Fibroblast of skin of left biceps (primary cell): ENCODE data around the gene RCBTB2.

Source experiments
- DNase-seq, 2 experiments: peaks; one replicate each; pipeline ENCODE4 v3.0.0-alpha.2; 2013; ENCODE audit warnings: low read depth in 2 of 2

RCBTB2 gene

DNA sequence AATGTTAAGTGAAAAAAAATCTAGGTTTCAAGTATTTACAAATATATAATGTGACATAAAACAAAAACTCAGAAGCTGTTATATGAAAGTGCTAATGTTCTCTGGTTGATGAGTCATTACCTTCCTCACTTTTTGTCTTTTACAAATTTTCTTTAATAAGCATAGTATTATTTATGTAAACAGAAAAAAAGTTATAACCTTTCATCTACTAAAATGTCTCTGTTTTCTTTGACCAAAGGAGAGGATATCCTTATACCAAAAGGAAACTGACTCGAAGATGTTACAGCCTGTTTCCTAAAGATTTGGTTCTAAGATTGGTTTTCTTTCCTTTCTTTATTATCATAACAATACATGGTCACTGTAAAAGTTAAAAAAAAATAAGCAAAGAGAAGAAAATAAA, 38.0 kb downstream of the RCBTB2 start:
- no peak for DNase-seq

DNA sequence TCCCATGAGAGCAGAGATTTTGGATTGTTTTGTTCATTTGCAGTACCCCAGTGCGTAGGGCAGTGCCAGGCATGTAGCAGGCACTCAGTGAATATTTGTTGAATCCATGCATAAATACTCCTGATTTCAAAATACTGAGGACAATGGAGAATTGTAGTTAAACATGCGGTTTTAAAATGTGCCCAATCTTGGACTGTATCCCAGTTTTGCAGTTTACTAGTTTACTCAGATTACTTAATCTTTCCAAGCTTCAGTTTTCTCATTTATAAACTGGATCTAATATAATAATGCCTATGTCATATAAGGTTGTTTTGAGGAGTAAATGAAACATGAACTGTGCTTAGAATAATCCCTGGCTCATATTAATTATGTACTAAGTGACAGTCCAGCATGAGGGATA, 39.0 kb downstream of the RCBTB2 start:
- DNase-seq = no peak

DNA sequence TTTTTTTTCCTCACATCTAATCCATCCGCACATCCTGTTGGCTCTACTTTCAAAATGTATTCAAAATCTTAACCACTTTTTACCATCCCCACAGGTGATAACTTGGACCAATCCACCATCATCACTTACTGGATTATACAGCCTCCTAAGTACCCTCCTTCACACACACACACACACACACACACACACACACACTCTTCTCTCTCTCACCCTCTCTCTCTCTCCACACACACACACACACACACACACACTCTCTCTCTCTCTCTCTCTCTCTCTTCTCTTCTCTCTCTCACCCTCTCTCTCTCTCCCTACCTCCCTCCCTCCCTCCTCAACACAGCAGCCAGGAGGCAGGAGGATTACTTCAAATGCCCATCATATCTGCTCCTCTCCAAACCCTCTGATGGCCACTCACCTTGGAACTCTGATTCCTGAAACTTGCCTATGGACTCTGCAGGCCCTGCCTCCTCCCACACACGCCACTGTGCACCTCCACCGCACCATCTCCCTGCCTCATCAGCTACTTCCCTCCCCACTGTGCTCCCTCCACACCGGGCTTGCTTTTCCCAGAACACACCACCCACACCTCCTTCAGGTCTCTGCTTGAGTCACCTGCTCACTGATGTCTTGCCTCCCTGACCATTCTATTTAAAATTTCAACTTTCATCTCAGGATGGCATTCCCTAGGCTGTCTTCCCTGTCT, 39.7 kb downstream of the RCBTB2 start:
- no peak for DNase-seq

DNA sequence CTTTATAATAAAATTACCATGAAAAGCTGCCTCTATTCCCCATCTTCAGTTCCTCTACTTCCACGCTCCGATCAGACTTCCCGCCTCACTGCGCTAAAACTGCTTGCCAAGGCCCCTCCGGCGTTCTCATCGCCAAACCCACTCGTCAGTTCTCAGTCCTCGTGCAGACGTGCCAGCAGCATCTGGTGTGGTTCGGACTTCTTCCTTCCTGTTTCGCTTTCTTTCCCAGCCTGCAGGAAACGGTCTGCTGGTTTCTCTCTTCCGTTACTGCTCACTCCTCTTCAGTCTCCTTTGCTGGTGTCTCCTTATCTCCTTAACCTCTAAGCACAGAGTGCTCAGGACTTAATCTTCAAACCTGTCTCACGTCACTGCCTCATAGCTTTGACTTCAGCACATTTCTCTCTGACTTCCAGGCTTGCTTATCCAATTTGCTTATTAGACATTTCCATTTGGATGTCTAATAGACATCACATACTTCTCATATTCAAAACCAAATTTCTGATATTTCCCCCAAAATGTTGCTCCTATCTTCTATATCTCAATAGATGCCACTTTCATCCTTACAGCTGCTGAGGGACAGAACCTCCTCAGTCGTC, 40.3 kb downstream of the RCBTB2 start:
- DNase-seq = no peak

DNA sequence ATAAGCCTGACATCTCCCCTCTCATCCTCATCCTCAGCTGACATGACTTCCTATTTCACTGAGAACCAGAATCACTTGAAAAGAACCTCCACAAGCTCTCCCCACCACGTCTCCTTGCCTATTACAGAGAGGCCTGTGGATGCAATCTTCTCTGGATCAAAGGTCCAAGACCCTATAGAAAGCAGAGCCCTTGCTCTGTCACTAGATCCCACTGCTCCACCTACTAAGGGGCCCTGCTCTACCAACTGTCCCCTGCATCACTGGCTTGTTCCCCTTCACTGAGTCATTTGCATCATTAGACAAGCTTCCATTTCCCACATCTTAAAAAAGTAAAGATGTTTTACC, 40.8 kb downstream of the RCBTB2 start:
- DNase-seq = no peak

DNA sequence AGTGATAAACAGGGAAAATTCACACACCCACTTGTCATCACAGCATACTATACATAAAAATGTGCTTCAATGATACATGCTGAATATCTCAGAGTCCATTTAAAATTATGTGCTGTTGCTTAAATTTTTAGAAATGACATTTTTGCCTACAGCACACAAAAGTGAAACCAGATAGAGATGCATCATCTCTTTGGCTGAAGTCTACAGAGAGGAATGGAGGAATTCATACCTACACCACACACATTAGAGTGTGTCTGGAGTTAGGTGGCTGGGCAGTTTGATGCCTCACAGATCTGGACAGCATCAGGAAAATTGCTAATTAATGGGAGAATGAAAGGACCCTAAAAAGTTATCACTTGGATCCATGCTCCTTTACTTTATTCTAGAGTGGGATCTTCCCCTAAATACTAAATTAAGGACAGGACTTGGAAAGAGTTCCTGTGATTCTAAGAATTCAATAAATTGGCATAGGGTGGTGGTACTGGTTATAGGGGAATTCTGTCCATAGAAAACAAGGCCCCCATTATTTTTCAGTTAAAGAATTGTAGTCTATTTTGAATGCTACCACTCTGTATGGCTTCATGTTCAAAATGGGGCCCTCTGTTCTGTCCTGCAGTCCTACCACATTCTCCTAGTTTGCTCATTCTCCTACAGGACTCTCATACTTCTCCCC, 41.3 kb downstream of the RCBTB2 start:
- DNase-seq = no peak

DNA sequence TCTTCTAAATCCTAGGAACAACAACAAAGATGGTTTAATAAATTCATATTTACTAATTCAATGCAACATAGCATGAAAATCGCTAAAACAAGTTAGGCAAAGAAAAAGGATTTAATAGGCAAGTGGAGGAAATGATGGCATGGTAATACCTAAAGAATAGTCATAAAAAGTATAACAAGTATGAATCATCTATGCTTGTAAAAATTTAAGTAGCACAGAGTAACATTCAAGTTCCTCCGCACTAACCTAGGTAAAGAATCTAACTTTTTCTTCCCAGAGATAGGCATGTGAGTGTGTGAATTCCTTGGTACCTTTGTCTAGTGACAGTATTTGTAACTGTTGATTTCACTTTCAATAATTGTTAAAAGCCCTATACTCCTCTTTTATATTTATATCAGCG, 42.6 kb downstream of the RCBTB2 start:
- DNase-seq = no peak

DNA sequence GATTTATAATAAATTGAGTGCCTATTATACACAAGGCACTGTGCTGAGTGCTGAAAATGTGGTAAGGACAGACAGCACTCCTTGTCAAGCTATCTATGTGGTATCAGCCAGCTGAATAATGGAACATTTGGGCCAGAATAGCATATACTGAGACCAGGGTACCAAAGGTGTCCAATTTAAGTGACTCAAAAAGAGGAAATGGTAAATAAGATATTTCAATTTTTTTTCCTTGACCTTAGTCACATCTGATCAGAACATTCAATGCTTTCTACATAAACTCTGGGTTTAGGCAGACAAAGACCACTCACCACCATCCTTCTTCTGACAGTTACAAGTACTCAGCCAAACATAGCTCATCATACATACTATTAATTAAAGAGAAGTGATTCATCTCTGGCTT, 43.2 kb downstream of the RCBTB2 start:
- DNase-seq = no peak

DNA sequence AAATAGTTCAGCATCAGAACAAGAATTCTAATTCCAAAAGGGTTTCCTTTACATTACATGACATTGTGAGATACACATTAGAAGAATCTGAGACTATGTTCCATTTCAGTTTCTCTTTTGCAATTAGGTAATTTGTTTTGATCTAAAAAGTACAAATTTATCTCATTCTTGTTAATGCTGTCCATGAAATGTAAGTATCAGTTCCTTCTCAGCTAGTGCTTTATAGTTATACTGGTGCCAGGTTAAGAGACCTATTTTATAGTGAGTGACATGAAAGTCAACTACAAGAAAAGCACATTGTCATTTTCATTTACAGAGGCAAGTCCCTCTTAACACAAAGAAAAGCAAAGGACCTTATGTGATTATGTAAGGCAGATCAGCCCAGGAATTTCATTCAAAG, 43.9 kb downstream of the RCBTB2 start:
- DNase-seq = no peak

DNA sequence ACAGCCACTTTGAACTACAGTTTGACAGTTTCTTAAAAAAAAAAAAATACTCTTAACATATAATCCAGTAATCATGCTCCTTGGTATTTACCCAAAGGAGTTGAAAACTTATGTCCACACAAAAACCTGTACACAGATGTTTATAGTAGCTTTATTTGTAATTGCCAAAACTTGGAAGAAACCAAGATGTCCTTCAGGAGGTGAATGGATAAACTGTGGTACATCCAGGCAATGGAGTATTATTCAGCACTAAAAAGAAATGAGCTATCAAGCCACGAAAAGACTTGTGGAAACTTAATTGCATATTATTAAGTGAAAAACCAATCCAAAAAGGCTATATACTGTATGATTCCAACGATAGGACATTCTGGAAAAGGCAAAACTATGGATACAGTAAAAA, 44.9 kb downstream of the RCBTB2 start:
- DNase-seq = no peak

DNA sequence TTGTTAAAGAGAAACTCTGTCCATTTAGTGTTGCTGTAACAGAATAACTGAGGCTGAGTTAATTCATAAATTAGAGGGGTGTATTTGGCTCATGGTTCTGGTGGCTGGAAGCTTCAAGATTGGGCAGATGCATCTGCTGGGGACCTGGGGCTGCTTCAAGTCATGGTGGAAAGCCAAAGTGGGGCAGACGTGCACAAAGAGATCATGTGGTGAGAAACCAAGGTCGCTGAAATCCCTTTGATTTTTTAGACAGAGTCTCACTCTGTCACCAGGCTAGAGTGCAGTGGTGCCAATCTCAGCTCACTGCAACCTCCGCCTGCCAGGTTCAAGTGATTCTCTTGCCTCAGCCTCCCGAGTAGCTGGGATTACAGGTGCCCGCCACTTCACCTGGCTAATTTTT, 46.0 kb downstream of the RCBTB2 start:
- no peak for DNase-seq

DNA sequence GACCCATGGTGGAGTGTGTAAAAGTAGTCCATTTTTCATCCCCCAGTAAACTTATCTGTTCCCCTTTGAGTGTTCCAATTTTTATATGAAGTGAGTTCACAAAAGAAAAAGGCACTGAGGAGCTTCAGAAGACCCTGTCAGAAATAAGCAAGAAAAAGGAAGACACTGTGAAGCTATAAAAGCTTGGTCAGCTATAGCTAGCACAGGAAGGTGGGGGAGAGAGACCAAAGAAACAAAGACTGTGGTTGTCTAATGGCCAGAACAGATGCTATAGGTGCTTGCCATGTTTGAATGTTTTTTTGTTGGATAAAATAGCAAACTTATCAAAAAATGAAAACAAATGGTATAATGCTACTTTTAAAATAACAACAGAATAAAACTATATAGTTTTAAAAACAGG, 46.5 kb downstream of the RCBTB2 start:
- no peak for DNase-seq

DNA sequence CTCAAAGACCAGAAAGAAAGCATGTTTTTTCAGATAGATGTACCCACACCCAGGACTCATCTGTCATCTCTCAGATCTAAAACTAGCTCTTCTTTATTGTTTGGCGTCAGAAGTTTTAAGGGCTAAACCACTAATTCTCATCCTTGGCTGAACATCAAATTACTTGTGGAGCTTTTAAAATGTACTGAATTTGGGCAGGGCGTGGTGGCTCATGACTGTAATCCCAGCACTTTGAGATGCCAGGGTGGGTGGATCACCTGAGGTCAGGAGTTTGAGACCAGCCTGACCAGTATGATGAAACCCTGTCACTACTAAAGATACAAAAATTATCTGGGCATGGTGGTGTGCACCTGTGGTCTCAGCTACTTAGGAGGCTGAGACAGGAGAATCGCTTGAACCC, 47.4 kb downstream of the RCBTB2 start:
- DNase-seq = no peak

DNA sequence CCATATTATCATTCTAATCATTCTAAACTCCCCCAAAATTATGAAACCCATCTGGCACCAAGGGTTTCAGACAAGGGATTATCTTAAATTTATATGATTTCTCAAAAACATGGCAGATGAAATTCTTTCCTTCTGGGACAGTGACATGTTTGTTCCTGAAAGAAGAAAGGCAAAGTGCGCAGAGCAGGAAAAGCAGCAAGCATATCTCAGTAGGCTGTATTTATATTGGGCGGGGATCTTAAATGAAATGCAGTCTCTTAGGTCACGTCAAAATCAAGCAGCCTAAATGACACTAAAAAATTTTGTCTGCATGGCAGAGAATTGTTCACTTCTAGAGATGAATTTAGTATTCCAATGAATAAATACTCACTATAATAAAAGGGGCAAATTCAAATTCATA, 49.3 kb downstream of the RCBTB2 start:
- no peak for DNase-seq

DNA sequence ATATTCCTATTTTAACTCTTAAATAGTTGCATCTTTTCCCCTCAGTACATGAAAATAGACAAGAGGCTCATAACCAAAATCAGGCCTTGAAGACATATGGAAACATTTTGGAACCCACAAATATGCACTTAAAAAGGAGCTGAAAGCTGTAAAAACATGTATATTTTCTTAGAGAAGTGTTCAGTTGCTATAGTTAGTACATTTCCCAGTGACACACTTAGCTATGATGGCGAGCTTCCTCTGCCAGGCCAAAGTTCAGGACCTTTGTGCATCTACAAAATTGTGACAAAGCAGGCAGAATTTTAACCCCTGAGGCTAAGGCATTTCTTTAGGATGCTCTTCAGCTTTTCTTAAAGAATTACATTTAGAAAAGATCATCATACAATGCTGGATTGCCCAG, 54.5 kb downstream of the RCBTB2 start:
- DNase-seq = peak; percentile 26 to 39

DNA sequence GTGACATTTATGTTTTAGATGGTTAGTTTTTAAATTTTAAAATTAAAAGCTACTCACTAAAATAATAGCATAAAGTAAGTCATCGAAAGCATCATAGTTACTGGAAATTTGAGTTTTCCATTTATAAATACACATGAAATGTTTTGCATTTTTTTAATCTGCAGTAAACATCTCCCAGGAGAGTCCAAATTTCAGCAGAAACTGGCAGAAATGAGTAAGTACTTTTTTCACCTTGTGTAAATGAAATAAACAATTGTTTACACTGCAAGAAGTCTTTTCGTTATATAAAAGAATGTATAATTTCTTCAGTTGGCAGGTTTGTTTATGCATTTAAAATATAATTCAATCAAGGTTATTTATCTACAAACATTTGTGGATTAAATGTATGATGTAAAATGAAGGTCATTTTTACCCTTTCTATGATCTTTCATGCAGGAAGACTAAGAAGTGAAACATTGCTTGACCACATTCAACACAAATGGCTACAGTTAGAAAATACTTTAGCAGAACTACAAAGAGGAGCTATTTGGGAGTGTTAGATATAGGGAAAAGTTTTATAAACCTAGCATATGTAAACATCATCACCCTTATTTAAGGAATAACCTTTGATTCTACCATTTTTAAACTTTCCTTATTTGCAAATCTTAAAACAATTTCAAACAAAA, 55.6 kb downstream of the RCBTB2 start:
- DNase-seq = no peak

DNA sequence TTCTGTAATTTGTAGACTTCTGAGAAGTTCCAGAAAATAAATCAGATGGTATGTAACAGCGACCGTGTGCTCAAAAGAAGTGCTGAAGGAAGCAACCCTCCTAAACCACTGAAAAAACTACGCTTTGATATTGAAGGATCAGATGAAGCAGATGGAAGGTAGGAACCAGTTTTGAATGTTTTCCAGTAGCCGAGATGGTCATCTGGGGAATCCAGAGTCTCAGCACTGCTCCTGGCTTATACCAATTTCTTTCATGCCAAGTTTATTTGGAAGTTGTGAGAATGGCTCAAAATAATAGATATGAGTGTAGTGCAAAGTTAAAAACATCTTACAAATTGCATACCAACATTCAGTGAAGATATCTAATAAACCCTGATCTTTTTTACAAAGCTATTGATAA, 56.2 kb downstream of the RCBTB2 start:
- DNase-seq = no peak

DNA sequence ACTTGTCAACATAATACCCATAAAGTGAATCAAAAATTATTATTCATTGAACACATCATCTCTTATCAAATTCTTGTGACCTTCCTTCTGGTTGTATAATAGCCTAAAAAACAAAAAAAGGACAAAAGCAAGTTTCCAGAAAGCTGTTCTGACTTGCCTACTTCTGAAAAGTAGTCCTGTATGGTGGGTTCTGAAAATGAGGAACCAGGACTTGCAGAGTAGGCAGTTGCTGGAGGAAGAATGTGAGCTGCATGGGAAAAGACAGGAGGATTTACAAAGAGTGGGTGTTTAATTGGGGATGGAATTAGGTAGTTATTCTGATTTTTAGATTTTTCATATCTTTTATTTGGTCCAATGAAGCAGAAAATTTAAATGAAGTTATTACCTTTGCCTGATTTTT, 56.7 kb downstream of the RCBTB2 start:
- DNase-seq = no peak

DNA sequence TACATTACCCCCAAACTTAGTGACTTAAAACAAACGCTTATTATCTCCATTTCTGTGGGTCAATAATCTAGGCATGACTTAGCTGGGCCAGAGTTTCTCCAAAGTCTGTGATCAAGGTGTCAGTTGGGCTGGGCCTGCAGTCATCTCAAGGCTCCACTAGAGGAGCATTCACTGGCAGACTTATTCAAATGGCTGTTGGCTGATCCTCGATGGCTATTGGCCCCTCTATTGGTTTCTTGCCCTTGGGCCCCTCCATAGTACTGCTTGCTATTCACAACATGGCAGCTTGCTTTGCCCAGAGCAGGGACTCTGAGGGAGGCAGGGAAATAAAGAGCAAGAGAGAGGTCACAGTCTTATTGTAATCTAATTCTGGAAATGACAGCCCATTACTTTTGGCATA, 57.6 kb downstream of the RCBTB2 start:
- no peak for DNase-seq

DNA sequence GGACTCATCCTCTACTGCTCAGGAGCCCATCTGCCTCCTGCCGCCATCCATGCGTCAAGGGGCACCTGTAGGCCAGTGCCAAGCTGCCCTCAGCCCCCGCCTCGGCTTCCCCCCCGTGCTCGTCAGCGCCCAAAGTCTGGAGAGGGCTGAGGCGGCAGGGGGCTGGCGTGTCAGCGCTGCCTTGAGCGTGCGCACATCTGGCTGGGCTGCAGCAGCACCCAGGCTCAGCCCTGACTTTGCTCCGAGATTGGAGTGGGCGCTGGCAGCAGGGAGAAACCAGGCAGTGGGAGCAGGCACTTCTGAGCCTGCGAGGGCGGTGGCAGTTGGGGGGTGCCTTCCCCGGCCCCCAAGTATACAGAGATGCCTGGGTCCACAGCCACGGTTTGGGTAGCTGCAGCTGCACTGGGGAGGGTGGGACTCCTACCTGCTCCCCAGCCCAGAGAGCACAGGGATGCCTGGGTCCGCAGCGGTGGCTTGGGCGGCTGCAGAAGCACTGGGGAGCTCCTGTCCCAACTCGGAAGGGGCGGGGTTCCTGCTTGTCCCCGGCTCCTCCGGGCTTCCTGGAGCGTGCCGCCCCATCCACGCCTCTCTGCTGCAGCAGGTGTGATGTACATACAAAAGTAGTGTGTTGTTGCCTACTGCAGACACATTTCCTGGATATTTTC, 75.2 kb downstream of the RCBTB2 start:
- DNase-seq = no peak

DNA sequence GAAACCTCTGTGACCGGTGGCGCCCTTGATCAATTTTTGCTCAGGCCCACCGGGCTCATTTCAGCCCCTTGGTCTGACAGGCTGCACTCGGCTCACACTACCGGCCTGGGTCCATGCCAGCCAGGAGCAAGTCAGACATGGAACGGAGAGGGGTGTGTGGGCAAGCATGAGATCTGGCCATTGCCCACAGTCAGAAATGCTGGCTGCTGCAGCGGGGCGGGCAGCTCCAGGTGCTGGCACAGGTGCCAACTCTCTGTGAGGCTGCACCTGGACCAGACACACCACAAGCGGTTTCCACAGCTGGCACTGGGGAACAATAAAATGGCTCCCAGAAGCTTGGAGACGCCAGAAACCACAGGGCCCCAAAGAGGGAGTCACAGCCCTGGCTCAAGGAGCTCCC, 76.3 kb downstream of the RCBTB2 start:
- DNase-seq = no peak

DNA sequence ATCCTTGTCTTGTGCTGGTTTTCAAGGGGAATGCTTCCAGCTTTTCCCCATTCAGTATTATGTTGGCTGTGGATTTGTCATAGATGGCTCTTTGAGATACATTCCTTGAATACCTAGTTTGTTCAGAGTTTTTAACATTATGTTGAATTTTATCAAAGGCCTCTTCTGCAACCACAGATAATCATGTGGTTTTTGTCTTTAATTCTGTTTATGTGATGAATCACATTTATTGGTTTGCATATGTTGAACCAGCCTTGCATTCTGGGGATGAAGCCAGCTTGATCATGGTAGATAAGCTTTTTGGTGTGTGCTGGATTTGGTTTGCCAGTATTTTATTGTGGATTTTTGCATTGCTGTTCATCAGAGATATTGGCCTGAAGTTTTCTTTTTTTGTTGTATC, 81.7 kb downstream of the RCBTB2 start:
- peak in 1 of 2 experiments; percentile 35 for DNase-seq

DNA sequence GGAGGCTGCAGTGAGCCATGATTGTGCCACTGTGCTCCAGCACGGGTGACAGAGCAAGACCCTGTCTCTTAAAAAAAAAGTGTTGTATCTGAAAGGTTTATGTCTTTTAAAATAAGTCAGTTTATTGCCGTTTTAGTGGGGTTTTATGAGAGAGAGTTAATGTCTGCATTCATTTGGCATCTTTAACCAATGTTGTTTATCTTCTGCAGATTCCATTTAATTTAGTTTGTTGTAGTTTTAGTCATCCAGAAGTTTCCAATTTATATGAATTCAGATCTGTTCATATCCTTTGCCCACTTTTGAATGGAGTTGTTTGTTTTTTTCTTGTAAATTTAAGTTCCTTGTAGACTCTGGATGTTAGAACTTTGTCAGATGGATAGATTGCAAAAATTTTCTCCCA, 83.2 kb downstream of the RCBTB2 start:
- no peak for DNase-seq
